HG03558 (cell line): Measurements from ENCODE around the gene PRICKLE3.
"Not testable (repeated sequence)": the region's sequence is repeated elsewhere in the genome, so short reads cannot be mapped to it uniquely, and the experiment has no call there.

Experiments
- ATAC-seq: cut with Tn5 transposase; IDR thresholded peaks from one replicate; pipeline ENCODE4 v1.9.1; 2021; ENCODE audit warnings: moderate number of reproducible peaks; ENCODE audit not compliant: unreplicated experiment; ENCODE audit errors: extremely low read depth

The PRICKLE3 gene

GRCh38 chrX:49129427-49129826, 56.7 kb downstream of the PRICKLE3 start:
- no peak for ATAC-seq

- ATAC-seq, result not testable (repeated sequence)
Measured at GRCh38 chrX:49127742-49128258, 58.4 kb downstream of the PRICKLE3 start.
